GM18870 (cell line): ENCODE results near the gene TMEM120A.

Experiments
- ATAC-seq: cut with Tn5 transposase; IDR thresholded peaks from one replicate; pipeline ENCODE4 v1.9.1; 2021; ENCODE audit warnings: moderate library complexity; ENCODE audit not compliant: unreplicated experiment

TMEM120A gene

DNA sequence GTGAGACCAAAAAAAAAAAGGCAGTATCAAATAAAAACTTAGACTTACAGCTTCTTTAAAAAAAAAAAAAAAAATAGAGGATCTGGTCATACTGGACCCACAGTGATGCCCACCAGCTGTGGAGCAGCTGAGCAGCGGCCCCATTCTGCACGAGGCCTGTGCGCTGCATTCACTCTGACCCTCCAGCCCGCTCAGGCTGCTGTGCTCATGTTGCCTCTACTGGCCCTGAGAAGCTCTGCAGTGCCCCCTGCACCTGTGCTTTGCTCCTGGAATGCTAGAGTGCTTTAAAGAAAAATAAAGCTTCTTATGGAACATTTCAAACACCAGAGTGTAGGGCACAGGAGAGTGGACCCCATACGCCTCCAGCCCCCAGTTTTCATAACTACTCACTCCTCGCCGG is 33.2 kb downstream of the TMEM120A start:
- ATAC-seq = no peak

DNA sequence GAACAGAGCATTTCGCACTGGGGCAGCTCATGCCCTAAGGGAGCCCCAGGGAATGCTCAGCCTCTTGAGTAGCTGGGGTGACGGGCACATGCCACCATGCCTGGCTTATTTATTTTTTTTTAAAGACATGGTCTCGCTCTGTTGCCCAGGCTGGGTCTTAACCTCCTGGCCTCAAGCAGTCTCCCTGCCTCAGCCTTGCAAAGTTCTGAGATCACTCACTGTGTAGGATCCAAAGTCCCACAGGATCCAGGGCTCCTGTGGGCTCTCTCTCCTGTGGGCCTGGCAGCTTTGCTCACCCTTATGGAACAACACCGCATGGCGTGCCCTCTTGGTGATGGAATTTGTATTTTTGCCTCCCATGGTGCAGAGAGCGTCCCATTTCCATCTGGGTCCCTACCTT is 34.0 kb downstream of the TMEM120A start:
- ATAC-seq = no peak

- ATAC-seq = no peak
These were observed 35.4 kb downstream of the TMEM120A start for GRCh38 chr7:75958802-75959543.

- ATAC-seq = no peak
These were observed 37.2 kb downstream of the TMEM120A start for GRCh38 chr7:75957021-75957736.

DNA sequence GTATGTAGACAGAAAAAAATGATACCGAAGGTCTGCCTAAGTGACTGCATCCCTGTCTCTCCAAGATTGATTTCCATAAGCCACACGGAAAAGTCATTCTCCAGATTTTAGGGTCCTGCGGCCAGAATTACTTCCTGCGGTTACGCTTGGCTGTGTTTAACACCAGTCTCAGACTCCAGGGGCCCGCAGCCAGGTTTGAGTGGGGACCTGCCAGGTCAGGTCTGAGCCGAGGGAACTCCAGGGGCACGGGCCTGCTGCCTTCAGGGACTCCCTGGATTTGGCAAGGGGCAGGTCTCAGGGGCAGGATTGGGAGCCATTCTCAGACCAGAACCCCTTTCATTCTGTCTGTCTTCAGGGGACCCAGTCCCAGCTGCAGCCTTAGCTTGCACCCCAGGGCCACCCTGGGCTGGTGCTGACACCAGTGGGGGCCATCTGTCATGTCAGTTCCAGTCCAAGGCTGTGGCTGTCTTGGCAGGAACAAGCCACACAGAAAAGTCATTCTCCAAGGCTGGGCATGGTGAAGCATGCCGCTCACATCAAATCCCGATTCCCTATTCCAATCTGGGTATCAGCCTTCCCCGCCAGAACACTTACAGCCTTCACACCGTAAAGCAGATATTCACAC is 39.0 kb downstream of the TMEM120A start:
- ATAC-seq = no peak

DNA sequence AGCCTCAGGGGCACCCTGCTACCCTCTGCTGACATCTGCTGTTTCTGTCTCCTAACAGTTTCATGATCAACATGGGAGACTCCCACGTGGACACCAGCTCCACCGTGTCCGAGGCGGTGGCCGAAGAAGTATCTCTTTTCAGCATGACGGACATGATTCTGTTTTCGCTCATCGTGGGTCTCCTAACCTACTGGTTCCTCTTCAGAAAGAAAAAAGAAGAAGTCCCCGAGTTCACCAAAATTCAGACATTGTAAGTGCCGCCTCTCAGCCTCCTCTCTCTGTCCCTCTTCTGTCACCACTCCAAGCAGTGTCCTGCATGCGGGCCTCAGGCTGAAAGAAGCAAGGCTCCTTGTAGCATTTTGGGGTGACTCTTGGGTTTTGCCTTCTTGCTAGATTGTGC is 40.5 kb downstream of the TMEM120A start:
- no peak for ATAC-seq

- no peak for ATAC-seq
These were observed 41.0 kb downstream of the TMEM120A start for GRCh38 chr7:75953431-75953830.

DNA sequence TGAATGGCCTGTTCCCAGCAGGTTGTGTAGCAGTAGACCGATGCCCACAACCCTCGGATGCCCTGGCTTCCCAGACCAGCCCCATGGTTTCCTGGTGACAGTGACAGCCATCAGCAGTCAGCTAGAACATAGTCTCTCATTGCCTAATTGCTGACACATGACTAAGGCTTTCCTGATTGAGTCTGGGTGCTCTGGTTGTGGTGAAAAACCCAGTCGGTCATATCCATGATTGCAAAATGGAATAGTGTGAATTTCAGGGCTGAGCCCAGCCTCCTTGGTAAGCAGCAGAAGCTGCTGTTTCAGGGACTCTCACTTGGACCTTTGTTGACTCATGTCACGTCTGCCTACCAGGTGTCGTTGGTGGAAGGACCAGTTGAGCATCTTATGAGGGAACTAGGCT is 42.9 kb downstream of the TMEM120A start:
- ATAC-seq = no peak

- no peak for ATAC-seq
These were observed 44.2 kb downstream of the TMEM120A start for GRCh38 chr7:75950111-75950681.

GRCh38 chr7:75948179-75948578 is 46.2 kb downstream of the TMEM120A start:
- no peak for ATAC-seq

GRCh38 chr7:75946207-75946855 is 48.1 kb downstream of the TMEM120A start:
- no peak for ATAC-seq

DNA sequence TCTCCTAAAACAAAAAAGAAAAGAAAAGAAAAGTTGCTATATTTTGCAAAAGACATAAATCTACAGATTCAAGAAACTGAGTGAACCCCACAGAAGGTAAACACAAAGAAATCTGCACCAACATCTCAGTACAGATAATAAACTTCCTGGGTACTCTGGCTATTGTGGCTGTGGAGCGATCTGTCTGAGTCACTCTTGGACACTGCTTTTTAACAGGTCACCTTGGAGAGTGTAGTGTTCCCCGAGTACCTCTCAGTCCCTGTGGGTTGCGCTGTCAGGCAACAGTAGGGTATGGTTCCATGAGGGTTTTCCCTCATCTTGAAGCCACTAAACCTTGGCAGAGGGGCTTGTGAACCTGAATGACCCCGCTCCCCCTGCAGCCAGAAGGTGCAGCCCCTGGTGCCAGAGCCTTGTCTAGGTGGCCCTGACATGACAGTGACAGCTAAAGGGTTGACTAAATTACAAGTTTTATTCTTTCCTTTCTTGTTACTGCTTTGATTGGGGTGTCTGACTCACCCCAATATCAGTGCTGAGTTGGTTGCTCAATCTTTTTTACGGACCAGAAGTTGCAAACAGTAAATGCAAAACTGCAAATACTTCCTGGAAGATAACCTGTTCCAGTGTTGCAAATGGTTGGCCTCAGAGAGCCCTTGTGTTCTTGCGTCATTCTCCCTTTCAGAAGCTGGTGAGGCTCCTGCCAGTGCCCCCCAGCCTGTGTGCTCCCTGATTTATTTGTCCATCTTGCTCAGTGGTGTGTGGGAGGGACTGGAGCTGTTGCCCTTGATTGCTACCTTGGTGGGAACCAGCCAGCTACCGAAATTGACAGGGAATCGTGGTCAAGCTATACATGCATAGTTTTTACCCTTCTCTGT is 48.9 kb downstream of the TMEM120A start:
- ATAC-seq = no peak

DNA sequence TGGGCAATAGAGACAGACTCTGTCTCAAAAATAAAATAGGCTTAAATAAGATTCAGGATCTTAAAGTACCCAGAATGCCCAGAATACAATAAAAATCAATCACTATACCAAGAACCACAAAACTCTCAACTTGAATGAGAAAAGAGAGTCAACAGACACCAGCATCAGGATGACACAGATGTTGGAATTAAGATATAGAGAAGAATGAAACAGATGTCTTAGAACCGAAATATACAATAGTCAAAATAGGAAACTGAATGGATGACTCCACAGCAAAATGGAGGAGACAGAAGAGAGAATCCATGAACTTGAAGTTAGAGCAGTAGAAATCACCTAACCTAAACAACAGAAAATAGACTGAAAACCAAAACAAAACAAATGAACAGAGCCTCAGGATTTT is 49.9 kb downstream of the TMEM120A start:
- ATAC-seq = no peak

DNA sequence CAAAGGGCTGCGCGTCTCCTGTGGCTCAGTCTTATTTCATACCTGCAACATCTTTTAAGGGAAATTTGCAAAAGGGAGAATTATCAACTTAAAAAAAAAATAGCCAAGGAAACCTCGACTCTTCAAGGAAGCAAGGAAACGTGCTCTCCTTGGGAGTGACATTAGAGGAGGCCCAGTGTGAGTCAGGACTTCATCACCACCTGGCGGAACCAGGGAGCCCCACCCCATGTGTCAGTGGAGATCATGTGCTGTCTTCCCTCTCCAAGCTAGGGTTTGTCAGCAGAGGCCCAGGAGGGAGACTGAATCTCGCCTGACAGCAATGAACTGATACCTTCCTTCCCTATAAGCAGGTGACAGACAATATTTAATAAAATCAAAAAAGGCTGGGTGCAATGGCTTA is 50.5 kb downstream of the TMEM120A start:
- ATAC-seq = no peak

- no peak for ATAC-seq
These were observed 55.5 kb downstream of the TMEM120A start for GRCh38 chr7:75938921-75939320.

- ATAC-seq = no peak
These were observed 56.2 kb downstream of the TMEM120A start for GRCh38 chr7:75937958-75938786.
